GM12892 (cell line): ENCODE results near the gene MRPL32.

Experiments used
- DNase-seq: peaks from one replicate; pipeline ENCODE4 v3.0.0; 2011; ENCODE audit not compliant: insufficient read length
- FAIRE-seq: peaks from 2 replicates; lab custom pipeline; 2011; peaks lifted over from hg19 to GRCh38; lab: Jason Lieb, UNC
- POLR2A ChIP-seq: IDR thresholded peaks from 2 replicates; pipeline ENCODE4 v1.6.1; 2011; ENCODE audit warnings: low read depth, low read length, control low read depth
- POLR2AphosphoS5 ChIP-seq: IDR thresholded peaks from 2 replicates; pipeline ENCODE4 v1.6.1; 2011; ENCODE audit warnings: low read depth, low read length, control low read depth
- TAF1 ChIP-seq: IDR thresholded peaks from 2 replicates; pipeline ENCODE4 v1.6.1; 2011; ENCODE audit warnings: low read depth, mild to moderate bottlenecking, control low read depth, low read length, borderline replicate concordance

The MRPL32 gene

GRCh38 chr7:42930889-42931288, 1.3 kb upstream of the MRPL32 start:
- no peak for TF ChIP-seq POLR2A
- no peak for TF ChIP-seq POLR2AphosphoS5
- TF ChIP-seq TAF1 = no peak
- DNase-seq (no peak), FAIRE-seq (peak; percentile 5)

- DNase-seq (no peak), FAIRE-seq (peak; percentile 65)
- TF ChIP-seq TAF1 (no peak), POLR2A (no peak), POLR2AphosphoS5 (no peak)
These were observed 736 bp upstream of the MRPL32 start for GRCh38 chr7:42931447-42931833.

- DNase-seq (no peak), FAIRE-seq (no peak)
- TF ChIP-seq TAF1 (no peak), POLR2A (no peak), POLR2AphosphoS5 (no peak)
These were observed 825 bp downstream of the MRPL32 start for GRCh38 chr7:42932811-42933591.

GRCh38 chr7:42934291-42934690, 2.1 kb downstream of the MRPL32 start:
- TF ChIP-seq TAF1 (no peak), POLR2A (no peak), POLR2AphosphoS5 (no peak)
- FAIRE-seq (no peak), DNase-seq (no peak)

- FAIRE-seq (no peak), DNase-seq (no peak)
These were observed 3.7 kb downstream of the MRPL32 start for GRCh38 chr7:42935861-42936260.

GRCh38 chr7:42939457-42940240, 7.5 kb downstream of the MRPL32 start:
- peak; percentile 71 for FAIRE-seq
- TF ChIP-seq TAF1 (no peak), POLR2A (no peak), POLR2AphosphoS5 (no peak)
- DNase-seq = no peak

More at GRCh38 chr7:42935861-42936260, 3.7 kb downstream of the MRPL32 start:
- no peak for TF ChIP-seq POLR2A
- no peak for TF ChIP-seq POLR2AphosphoS5
- no peak for TF ChIP-seq TAF1

GRCh38 chr7:42940985-42941847, 9.0 kb downstream of the MRPL32 start:
- TF ChIP-seq POLR2A = no peak
- TF ChIP-seq TAF1 = no peak
- no peak for TF ChIP-seq POLR2AphosphoS5
- no peak for DNase-seq
- peak; percentile 62 for FAIRE-seq

GRCh38 chr7:42945821-42946626, 13.8 kb downstream of the MRPL32 start:
- FAIRE-seq = peak; percentile 86
- DNase-seq = no peak
- TF ChIP-seq POLR2A (no peak), POLR2AphosphoS5 (no peak)

GRCh38 chr7:42946627-42946950, 14.4 kb downstream of the MRPL32 start:
- FAIRE-seq (no peak), DNase-seq (no peak)
- TF ChIP-seq TAF1 (no peak), POLR2AphosphoS5 (no peak), POLR2A (no peak)

- DNase-seq = no peak
- TF ChIP-seq POLR2A (no peak), TAF1 (no peak), POLR2AphosphoS5 (no peak)
- FAIRE-seq = no peak
These were observed 15.3 kb downstream of the MRPL32 start for GRCh38 chr7:42947521-42947920.

- no peak for DNase-seq
- FAIRE-seq = no peak
- TF ChIP-seq POLR2A (no peak), TAF1 (no peak), POLR2AphosphoS5 (no peak)
These were observed 18.2 kb downstream of the MRPL32 start for GRCh38 chr7:42950417-42950816.
